GM06990 (cell line): ENCODE data around the gene AFF3.

Source experiments
- DNase-seq: peaks from one replicate; pipeline ENCODE4 v3.0.0-alpha.2; 2011; ENCODE audit not compliant: insufficient read length; ENCODE audit errors: extremely low read depth
- H3K27me3 ChIP-seq: replicated peaks from 2 replicates; pipeline ENCODE4 v1.6.0; 2011; ENCODE audit warnings: low read length; ENCODE audit not compliant: control insufficient read depth, insufficient read depth
- H3K36me3 ChIP-seq: 2 replicates; pipeline ENCODE4 v1.5.1; 2011; ENCODE audit warnings: low read length; ENCODE audit not compliant: control insufficient read depth, insufficient read depth
- H3K4me3 ChIP-seq: replicated peaks from 2 replicates; pipeline ENCODE4 v1.5.1; 2011; ENCODE audit warnings: low read depth, mild to moderate bottlenecking, control low read depth, low read length
- TF ChIP-seq, protein P1 (sequence below): IDR thresholded peaks from 2 replicates; pipeline ENCODE4 v1.5.1; 2011; ENCODE audit warnings: low read length, control low read depth, mild to moderate bottlenecking, inconsistent platforms; ENCODE audit not compliant: insufficient read depth, poor library complexity, severe bottlenecking

Gene AFF3

DNA sequence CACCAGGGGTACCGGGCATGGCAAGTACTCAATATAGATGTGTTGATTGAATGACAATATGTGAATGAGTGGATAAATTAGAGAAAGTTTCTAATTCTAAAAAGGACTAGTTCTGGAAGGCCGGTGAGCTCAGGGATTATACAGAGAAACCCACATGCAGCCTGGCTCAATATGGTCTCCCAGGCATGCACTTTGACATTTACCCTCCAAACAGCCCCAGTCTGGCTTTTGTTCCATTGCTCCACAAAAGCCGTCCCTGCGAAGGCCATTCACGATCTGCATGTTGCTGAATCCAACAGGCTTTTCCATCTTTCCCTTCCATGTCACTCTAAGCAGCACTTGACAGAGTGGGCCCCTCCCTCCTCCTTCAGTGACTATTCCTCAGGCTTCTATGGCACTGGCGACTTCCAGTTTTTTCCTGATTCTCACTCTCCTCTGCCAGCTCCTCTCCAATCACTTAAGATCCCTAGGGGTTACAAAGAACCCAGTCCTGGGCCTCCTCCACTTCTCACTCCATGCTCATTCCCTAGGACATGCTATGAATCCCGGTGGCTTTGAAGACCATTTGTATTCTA, 266.7 kb downstream of the AFF3 start:
- no peak for DNase-seq
- Histone ChIP-seq H3K4me3 (no peak overlapping the region), H3K36me3 (no peaks in the 10 kb centered on the region), H3K27me3 (no peaks in the 10 kb centered on the region)
- TF ChIP-seq, protein P1, sequence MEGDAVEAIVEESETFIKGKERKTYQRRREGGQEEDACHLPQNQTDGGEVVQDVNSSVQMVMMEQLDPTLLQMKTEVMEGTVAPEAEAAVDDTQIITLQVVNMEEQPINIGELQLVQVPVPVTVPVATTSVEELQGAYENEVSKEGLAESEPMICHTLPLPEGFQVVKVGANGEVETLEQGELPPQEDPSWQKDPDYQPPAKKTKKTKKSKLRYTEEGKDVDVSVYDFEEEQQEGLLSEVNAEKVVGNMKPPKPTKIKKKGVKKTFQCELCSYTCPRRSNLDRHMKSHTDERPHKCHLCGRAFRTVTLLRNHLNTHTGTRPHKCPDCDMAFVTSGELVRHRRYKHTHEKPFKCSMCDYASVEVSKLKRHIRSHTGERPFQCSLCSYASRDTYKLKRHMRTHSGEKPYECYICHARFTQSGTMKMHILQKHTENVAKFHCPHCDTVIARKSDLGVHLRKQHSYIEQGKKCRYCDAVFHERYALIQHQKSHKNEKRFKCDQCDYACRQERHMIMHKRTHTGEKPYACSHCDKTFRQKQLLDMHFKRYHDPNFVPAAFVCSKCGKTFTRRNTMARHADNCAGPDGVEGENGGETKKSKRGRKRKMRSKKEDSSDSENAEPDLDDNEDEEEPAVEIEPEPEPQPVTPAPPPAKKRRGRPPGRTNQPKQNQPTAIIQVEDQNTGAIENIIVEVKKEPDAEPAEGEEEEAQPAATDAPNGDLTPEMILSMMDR: no peak

DNA sequence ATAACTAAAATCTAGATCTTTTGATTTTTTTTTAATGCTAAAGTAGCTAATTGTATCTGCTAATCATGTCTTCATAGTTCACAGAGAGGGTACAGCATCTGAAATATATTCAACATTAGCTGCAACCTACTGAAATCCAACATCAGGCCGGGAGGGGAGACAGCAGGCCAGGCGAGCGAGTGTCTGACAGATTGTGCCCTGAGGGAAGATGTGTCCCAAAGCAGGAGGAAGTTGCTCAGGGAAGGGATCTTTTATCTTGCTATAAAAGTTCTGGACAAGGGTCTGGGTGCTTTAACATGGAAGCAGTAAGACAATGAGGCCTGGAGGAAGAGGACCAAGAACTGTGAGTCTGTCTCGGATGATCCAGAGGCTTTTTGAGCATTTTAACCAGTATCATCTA, 274.1 kb downstream of the AFF3 start:
- DNase-seq: no peak
- no peaks in the 10 kb centered on the region for H3K27me3 ChIP-seq
- no peak overlapping the region for H3K4me3 ChIP-seq
- H3K36me3 ChIP-seq: no peaks in the 10 kb centered on the region
- TF ChIP-seq, protein P1: no peak

DNA sequence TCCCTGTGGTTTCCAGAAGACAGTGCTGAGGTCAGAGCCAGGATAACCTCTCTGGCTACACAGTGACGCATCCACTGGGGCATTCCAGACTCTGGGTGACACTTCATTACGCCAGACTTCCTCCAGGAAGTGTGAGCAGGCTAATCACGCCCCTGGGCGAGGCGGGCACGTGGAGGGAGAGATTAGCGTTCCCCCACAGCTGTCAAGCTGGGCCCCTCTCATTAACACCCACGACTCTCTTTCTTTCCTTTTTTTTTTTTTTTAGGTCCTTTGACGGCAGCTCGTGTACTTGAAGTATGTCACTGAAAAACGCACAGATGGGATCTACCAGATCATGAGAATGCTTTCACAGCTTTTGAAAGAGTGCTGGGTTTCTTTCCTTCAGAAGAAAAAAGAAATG, 274.6 kb downstream of the AFF3 start:
- no peak overlapping the region for H3K4me3 ChIP-seq
- DNase-seq: no peak
- TF ChIP-seq, protein P1: no peak
- H3K36me3 ChIP-seq: no peaks in the 10 kb centered on the region
- H3K27me3 ChIP-seq: no peaks in the 10 kb centered on the region

DNA sequence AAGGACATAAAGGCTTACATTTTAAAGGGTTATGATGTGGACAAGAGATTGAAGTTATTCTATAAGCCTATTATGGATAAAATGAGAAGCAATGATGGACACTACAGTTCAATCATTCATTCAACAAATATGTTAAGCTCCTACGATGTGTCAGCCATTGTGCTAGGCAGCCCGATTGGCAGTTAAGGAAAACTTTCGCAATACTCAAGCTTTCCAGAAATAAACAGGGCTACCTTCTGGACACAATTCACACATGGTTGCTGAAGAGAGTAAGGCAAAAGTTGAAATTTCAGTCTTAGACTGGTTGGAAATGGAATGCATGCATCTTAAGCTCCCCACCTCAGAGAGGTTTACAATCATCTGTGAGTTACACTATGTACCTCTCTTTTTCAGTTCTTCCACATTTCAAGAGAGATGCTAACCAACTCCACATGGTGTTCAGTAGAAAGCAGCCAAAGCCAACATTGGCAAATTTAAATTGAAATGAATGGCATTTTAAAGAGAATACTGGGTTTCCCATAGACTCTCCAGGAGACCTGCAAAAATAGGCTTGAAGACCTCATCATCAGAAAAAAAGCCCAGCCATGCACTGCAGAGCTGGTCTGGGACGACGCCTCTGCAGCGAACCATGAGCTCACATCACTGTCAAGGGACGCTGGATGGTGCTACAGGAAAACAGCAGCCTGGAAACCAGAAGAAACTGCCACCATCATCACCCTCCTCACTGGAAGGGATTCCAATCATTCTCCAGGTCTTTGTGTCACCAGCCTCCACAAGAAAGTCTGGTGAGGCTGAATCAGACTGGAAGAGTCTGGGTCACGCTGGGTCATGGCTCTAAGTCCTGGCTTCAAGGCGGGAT, 276.3 kb downstream of the AFF3 start:
- H3K27me3 ChIP-seq: no peaks in the 10 kb centered on the region
- DNase-seq: no peak
- no peaks in the 10 kb centered on the region for H3K36me3 ChIP-seq
- H3K4me3 ChIP-seq: no peak overlapping the region
- TF ChIP-seq, protein P1: no peak

DNA sequence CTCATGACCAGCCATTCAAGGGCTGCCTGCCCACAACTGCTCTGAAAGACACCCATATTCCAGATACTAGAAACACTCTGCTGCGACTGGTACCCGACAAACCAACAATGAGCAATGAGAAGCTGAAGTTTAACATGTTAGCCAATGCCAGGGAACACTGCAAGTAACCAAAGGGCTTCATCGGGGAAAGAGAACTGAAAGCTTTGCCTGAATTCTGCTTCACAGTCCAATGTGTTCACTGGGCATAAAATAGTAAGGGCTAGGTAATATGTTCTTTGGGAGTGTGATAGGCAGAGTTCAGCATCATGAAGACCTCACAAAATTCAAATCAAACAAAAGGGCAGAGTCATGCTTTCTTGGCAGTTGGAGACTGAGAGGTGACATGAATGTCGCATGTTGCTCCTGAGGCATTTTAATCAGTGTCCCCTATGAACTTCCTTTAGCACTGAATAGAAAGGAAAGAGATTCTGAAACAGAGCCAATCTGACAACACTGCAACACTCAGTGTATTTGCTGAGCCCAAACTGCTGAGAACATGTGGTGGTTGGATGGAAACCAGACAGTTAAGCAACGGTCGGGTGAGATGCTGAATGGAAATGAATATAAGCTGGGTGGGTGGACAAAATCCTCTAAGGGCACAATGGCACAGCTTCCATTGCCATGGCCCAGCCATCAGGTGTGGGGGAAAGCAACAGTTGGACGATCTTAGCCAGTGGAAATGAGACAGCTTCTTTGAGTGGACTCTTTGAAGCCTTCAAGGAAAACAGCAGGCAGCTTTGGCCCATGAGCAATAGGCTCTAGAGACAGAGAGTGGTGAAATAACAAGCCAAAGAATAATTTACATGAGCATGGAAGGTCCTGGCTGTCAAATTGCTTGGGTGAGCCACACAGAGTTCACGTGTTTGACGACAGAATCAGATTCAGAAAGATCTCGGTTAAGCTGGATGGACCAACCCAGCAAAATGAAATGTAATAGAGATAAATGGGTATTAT, 277.5 kb downstream of the AFF3 start:
- Histone ChIP-seq H3K4me3 (no peak overlapping the region), H3K27me3 (no peaks in the 10 kb centered on the region), H3K36me3 (no peaks in the 10 kb centered on the region)
- TF ChIP-seq, protein P1: no peak
- no peak for DNase-seq
